Cerebellar cortex (tissue), 1 donor: Measurements from ENCODE around the gene FOXE3.

Experiments used
- DNase-seq: peaks from one replicate; pipeline ENCODE4 v3.0.0-alpha.2; 2015; ENCODE audit warnings: low spot score

Gene FOXE3

GRCh38 chr1:47405697-47406096, 10.4 kb upstream of the FOXE3 start:
- DNase-seq, result no peak

DNA sequence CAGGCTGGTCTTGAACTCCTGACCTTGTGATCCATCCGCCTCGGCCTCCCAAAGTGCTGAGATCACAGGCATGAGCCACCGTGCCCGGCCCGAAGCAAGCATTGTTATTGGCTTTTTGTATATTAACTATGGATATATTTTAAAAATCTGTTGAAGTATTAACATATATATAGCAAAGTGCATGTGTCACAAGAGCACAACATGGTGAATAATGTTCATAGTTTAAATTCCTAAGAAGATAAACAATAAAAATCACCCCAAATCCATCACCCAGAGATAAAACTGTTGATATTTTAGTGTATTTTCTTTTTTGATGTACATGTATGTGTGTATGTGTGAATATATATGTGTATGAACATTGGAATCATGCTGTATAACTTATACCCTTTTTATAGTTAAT, 9.1 kb upstream of the FOXE3 start:
- no peak for DNase-seq

GRCh38 chr1:47407481-47407880, 8.6 kb upstream of the FOXE3 start:
- DNase-seq, result no peak

DNA sequence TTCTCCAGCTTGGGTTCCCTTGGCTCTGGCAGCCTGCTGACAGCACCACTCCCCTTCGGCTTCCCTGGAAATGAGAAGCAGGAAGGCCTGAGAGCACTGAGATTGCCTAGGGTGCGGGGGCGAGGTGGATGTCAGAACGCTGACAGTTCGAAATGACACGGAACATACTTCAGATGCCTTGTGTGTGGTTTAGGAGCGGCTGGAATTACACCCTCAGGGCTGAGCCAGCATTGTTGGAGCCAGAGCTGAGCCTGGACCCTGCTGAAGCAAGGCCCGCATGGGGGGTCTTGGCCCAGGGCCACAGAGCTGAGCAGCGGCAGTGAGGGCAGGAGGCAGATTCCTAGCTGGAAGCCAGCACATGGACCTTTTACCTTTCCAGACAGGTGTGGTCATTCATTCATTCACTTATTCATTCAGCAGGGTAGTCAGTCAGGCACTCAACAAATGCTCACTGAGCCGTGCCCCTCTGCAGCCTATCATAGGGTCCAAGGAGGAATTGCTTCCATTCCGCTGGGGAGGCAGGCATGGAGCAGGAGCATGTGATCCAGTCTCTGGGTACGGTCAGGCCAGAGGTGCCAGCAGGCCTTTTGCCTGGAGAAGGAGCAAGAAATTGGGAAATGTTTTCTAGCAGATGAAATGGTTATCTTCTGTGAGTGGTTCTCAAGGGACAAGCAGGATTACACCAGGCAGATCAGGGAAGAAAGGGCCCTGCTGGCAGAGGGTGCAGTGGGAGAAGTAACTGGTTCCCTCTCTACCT, 6.6 kb upstream of the FOXE3 start:
- DNase-seq, result no peak

DNA sequence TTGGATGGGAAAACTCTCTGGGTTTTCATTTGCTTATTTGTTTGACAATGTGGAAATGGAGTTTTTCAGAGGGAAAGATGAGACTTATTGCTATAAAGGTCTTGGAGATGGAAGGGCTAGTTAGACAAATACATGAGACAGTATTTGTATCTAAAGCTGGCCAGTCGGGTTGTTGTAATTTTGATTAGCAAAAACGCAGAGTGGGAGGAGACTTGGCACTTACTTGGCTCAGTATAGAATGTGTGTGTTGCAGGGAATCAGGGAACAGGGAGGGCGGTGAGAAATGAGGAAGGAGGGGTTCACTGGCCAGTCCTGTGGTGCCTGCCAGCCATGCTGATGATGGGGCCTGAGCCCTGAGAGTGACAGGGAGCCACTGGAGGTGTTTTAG, 6.0 kb upstream of the FOXE3 start:
- DNase-seq, result no peak

DNA sequence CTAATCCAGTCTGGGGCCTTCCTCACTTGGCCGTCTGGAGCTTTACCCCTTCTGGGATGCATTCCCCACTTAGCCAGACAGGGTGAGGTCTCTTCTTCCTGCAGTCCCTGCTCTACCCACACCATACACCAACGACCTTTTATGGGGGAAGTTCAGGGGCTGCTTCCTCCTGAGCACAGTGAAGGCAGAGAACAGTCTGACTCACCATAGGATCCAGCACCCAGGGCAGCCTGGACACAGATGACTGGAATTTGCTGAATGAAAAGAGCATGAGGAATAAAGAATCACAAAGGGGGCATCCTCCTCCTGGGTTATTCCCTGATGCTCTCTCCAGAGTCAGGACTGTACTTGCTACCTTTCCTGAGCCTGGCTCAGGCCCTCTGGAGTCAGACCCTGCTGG, 4.6 kb upstream of the FOXE3 start:
- DNase-seq, result no peak

DNA sequence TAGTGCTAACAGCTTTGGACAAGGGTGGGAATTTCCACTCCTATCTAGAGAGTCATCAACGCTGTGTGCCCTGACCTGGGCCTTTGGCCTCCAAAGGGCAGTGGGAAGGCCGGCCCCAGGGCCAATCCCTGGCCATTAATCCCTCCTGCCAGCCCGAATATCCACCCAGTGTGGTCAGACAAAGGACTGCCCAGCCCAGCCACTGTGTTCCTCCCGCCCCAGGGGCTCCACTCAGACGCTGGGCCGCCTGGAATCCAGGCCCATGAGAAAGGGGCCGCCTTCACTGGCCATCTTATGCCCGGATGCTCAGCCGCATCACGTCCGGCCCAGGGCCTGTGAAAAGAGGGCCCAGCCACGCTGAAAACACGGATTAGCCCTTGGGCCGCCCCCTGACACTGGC, 3.6 kb upstream of the FOXE3 start:
- no peak for DNase-seq

DNA sequence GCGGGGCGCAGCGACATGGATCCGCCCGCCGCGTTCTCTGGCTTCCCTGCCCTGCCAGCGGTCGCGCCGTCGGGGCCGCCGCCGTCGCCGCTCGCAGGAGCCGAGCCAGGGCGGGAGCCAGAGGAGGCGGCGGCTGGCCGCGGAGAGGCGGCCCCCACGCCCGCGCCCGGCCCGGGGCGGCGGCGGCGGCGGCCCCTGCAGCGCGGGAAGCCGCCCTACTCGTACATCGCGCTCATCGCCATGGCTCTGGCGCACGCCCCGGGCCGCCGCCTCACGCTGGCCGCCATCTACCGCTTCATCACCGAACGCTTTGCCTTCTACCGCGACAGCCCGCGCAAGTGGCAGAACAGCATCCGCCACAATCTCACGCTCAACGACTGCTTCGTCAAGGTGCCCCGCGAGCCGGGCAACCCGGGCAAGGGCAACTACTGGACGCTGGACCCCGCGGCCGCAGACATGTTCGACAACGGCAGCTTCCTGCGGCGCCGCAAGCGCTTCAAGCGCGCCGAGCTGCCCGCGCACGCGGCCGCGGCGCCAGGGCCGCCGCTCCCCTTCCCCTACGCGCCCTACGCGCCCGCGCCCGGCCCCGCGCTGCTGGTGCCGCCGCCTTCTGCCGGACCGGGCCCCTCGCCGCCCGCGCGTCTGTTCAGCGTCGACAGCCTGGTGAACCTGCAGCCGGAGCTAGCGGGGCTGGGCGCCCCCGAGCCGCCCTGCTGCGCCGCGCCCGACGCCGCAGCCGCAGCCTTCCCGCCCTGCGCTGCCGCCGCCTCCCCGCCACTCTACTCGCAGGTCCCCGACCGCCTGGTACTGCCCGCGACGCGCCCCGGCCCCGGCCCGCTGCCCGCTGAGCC, 459 bp downstream of the FOXE3 start:
- no peak for DNase-seq

DNA sequence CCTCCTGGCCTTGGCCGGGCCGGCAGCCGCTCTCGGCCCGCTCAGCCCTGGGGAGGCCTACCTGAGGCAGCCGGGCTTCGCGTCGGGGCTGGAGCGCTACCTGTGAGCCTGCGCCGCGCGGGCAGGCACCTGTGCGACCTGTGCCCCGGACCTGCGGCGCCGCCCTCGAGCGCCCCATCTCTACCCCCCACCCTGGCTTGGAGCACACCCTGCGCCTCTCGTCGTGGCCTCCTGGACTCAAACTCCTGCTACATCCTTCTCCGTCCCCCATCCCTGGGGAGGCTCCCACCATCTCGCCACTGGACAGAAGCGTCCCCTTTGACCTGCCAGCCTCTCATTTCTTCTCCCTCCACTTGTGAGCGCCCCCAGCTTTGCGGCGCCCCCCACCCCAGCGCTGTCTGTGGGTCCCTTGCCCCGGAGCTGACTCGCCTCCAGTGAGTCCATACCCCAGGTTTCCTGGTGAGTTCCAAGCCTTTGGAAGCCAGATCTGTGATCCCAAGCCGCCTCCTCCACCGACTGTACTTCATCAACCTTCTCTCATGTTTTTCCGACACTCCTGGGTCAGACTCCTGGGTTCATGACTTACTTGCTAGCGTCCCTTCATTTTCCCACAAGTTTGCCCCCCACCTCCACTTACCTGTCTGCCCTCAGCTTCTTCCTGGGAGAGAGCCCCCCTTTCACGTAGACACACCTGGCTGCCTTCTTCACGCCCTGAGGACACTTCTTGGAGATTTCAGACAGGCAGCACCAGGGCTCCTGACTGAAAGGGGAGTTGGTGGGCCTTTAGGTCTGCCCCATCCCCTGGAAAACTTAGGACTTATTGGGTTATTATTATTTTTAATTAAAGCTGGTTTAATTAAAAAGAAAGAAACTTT, 1.3 kb downstream of the FOXE3 start:
- DNase-seq, result no peak

DNA sequence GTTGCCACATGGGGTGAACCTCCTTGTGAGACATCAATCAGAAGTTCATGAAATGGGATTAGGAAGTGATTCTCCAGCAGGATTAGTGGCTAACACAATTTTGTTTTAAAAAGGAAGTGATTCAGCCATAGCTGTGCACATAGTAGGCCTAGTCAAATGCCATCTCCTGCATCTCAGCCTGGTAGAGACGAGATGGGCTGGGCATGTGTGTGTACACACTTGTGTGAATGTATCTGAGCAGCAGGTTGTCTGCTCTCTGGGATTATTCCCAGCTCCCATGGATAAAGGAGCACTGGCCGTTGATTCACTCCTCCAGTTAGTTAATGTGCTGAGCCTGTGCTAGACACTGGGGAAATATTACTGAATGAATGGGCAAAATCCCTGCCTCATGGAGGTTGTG, 2.0 kb downstream of the FOXE3 start:
- DNase-seq, result no peak

GRCh38 chr1:47418681-47419325, 2.7 kb downstream of the FOXE3 start:
- no peak for DNase-seq

- DNase-seq, result no peak
Measured at GRCh38 chr1:47420547-47420946, 4.5 kb downstream of the FOXE3 start.

- no peak for DNase-seq
Measured at GRCh38 chr1:47423872-47424271, 7.8 kb downstream of the FOXE3 start.

DNA sequence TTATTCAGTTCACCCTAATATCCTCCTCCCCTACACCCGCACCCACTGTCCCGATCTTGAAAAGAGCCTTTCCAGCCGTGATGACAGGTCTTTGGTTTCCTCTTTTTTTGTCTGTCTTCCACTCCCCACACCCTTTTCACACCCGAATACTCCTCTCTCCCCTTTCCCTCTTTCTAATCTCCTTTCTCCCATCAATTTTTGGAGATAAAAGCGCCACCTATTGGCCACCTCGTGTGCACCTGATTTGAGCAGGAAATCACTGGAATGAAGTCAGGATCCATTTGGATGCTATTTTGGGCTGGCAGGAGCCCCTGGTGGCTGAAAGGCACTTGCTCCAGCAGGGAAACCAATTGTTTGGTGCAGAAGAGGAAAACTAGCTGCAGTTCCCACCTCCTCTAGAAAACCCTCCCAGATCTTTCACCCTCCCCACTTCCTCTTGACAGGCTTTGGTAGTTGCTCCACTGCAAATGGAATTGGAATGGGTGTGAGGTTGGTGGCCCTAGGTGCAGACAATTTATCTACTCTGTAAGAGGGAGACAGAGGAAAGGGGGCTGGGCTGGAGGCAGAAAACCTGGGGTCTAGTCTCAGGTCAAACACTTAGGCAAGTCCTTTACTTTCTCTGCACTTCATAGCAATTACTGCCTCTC, 8.4 kb downstream of the FOXE3 start:
- peak; percentile 58 for DNase-seq

GRCh38 chr1:47431534-47431933, 15.4 kb downstream of the FOXE3 start:
- DNase-seq, result no peak

GRCh38 chr1:47432071-47433036, 16.3 kb downstream of the FOXE3 start:
- DNase-seq, result peak; percentile 74

GRCh38 chr1:47433037-47433421, 16.9 kb downstream of the FOXE3 start:
- DNase-seq, result no peak

- no peak for DNase-seq
Measured at GRCh38 chr1:47433477-47434050, 17.5 kb downstream of the FOXE3 start.

GRCh38 chr1:47434051-47434842, 18.2 kb downstream of the FOXE3 start:
- DNase-seq, result peak; percentile 41
